Gastroesophageal sphincter (tissue), 4 donors: ENCODE data around the gene ALK. TPM values are rescaled to one million over a fixed set of nuclear protein-coding genes. Genes with fewer than 3 reads are reported as not detected.
A peak's percentile ranks its signal among the peaks of the same experiment; 100 is the strongest.

Source experiments
- ATAC-seq: fragments of 150-250 bp; one replicate; pipeline ENCODE4 v1.9.1; 2016; ENCODE audit warnings: mild to moderate bottlenecking, moderate library complexity
- H3K27ac ChIP-seq, 4 donors: fragments of 200-600 bp; sonication (generic) in 3 of 4; 1 replicate in 3 of 4; 2 replicates in 1 of 4; pipeline ENCODE4 v1.5.1; 2016 to 2019
- H3K27me3 ChIP-seq: fragments of 200-600 bp; sonication (generic); one replicate; pipeline ENCODE4 v1.5.1; 2019
- H3K36me3 ChIP-seq, 2 donors: fragments of 200-600 bp; sonication (generic); one replicate each; pipeline ENCODE4 v1.5.1; 2019; ENCODE audit warnings: control low read depth in 1 of 2
- H3K4me1 ChIP-seq, 3 donors: fragments of 200-600 bp; sonication (generic); 1 replicate in 2 of 3; 2 replicates in 1 of 3; pipeline ENCODE4 v1.5.1; 2016 to 2019; ENCODE audit warnings: control low read depth in 2 of 3
- H3K4me3 ChIP-seq, 2 donors: fragments of 200-600 bp; sonication (generic); one replicate each; pipeline ENCODE4 v1.5.1; 2019; ENCODE audit warnings: mild to moderate bottlenecking in 1 of 2, moderate library complexity in 1 of 2
- H3K9me3 ChIP-seq, 3 donors: fragments of 200-600 bp; sonication (generic); one replicate each; pipeline ENCODE4 v1.5.1; 2017 to 2019; ENCODE audit warnings: control low read depth in 2 of 3
- EP300 ChIP-seq: sonication (generic); formaldehyde crosslinking; IDR thresholded peaks from one replicate; pipeline ENCODE4 v1.6.1; 2017; ENCODE audit warnings: antibody characterized with exemption, mild to moderate bottlenecking
- POLR2A ChIP-seq, 2 donors: fragments of 450-650 bp; IDR thresholded peaks; one replicate each; pipeline ENCODE4 v1.6.1; 2017; ENCODE audit warnings: antibody characterized with exemption in 2 of 2, mild to moderate bottlenecking in 2 of 2, moderate library complexity in 1 of 2
- POLR2AphosphoS5 ChIP-seq: sonication (generic); formaldehyde crosslinking; IDR thresholded peaks from one replicate; pipeline ENCODE4 v1.6.1; 2017; ENCODE audit warnings: antibody characterized with exemption
- WGBS, 2 donors: methylation state at CpG; one replicate each; pipeline ENCODE4 v1.1.5; 2018; ENCODE audit warnings: low coverage in 1 of 2; 5-methylcytosine and 5-hydroxymethylcytosine counted together
- total RNA-seq, 4 donors: library from RNA; depleted of rRNA; stranded (reverse); fragments of >200 nt; gene quantifications; one replicate each; pipeline ENCODE4 v1.1.0, GENCODE V29; 2016
- TF ChIP-seq, protein P1 (sequence below), 4 experiments: fragments of 200-600 bp in 2 of 4; fragments of 450-650 bp in 2 of 4; sonication (generic) in 1 of 4; IDR thresholded peaks; one replicate each; pipeline ENCODE4 v1.5.1; 2017 to 2019; ENCODE audit warnings: antibody characterized with exemption in 4 of 4, mild to moderate bottlenecking in 2 of 4, moderate library complexity in 2 of 4

The ALK gene
- total RNA-seq, 4 donors from 2014 or later, result 0.94 to 1.6 (median 1.1) TPM

DNA sequence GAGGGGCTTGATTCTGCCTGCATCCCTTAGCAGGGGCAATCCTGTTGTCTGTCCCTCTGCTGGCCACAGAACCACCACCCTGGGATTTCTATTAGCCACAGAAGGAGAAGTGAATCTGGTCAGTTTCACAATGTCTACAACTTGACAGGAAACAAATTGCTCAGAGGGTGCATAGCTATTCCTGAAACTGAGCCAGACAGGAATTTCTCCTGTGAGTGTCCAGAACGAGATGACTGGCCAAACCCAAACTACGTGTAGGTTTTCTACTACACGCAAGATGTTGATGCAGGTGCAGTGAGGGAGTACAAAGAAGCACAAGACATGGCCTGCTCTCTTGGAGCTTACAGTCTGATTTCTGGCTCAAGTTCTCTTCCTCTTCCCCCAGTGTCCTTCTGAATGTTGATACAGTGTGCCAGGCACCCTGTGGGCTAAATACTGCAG is 604.3 kb downstream of the ALK start:
- H3K36me3 ChIP-seq, result no peaks in the 10 kb centered on the region
- H3K9me3 ChIP-seq, result peaks cover 0 to 5% (median 0%) of the 10 kb centered on the region in 3 donors
- no peaks in the 10 kb centered on the region for H3K4me1 ChIP-seq
- TF ChIP-seq POLR2AphosphoS5, result peak; percentile 52
- no peak for TF ChIP-seq EP300
- TF ChIP-seq, protein P1, sequence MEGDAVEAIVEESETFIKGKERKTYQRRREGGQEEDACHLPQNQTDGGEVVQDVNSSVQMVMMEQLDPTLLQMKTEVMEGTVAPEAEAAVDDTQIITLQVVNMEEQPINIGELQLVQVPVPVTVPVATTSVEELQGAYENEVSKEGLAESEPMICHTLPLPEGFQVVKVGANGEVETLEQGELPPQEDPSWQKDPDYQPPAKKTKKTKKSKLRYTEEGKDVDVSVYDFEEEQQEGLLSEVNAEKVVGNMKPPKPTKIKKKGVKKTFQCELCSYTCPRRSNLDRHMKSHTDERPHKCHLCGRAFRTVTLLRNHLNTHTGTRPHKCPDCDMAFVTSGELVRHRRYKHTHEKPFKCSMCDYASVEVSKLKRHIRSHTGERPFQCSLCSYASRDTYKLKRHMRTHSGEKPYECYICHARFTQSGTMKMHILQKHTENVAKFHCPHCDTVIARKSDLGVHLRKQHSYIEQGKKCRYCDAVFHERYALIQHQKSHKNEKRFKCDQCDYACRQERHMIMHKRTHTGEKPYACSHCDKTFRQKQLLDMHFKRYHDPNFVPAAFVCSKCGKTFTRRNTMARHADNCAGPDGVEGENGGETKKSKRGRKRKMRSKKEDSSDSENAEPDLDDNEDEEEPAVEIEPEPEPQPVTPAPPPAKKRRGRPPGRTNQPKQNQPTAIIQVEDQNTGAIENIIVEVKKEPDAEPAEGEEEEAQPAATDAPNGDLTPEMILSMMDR (IDR thresholded peaks at IDR 0.05), result peak in 1 of 4 experiments; percentile 35
- TF ChIP-seq POLR2A (IDR thresholded peaks at IDR 0.05), result no peak
- ATAC-seq, result peak; percentile 37
- no peak overlapping the region for H3K4me3 ChIP-seq
- WGBS, 2 donors, result 21 to 39% methylated on average over 3 of the region's 3 CpGs
- H3K27me3 ChIP-seq, result peaks cover 50% of the 10 kb centered on the region
- H3K27ac ChIP-seq, result no peak overlapping the region

DNA sequence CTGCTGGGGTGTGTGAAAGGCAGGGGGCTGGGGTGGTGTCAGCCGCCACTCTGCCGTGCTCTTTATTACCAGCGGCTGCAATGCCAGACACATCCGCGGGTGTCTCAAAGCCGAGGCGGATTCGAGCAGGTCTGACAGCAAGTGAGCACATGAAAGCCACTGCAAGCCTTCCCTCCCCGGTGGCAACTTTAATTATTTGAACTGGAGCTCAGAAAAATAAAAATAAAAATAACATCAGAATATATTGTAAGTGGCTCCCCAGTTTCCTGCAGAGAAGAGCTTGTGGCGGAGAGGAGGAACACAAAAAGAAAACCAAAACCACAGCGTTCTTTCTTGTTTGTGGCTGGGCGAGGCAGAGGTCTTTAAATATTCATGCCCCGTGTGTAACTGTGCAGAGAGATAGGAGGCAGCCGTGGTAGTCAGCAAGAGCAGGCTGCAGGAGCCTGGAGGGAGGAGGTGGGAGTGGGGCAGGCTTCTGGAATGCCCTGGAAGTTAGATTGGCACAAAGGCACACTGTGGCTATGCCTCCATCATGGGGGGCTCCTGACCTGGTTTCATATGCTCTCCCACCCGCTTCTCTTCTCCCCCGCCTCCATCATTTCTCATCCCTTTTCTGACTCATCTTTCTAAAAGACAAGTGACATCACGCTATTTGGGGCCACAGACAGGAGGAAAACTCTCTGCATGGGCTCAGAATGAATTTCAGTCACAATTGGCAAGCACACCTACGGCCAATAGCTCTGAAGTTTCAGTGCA is 606.4 kb downstream of the ALK start:
- H3K36me3 ChIP-seq, result no peaks in the 10 kb centered on the region
- TF ChIP-seq POLR2AphosphoS5 (no peak), POLR2A (IDR thresholded peaks at IDR 0.05) (no peak), EP300 (no peak)
- TF ChIP-seq, protein P1 (IDR thresholded peaks at IDR 0.05), result no peak
- H3K27ac ChIP-seq, result no peak overlapping the region
- H3K4me3 ChIP-seq, result no peak overlapping the region
- ATAC-seq, result no peak
- peaks cover 39% of the 10 kb centered on the region for H3K27me3 ChIP-seq
- H3K9me3 ChIP-seq, result no peaks in the 10 kb centered on the region
- H3K4me1 ChIP-seq, result no peaks in the 10 kb centered on the region
- 57 to 62% methylated on average over 7 to 16 of the region's 18 CpGs for WGBS, 2 donors

DNA sequence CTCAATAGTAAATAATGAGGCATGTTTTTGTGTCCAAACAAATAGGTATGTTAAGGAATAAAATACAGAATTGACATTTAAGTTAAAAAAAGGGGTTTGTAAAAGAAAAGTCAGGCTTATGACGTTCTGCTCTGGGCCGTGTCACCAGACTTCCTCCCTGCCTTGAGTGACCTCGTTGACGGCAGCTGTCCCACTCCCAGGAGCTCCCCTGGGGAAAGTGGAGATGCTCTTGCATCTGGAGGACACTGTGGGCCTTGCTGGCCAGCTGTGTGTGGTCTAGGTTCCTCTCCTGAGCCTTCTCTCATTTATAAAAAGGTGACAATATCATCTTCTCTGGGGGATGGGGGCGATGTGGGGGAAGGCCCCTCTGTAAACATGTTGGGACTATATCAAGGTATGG is 609.9 kb downstream of the ALK start:
- ATAC-seq, result no peak
- H3K36me3 ChIP-seq, result no peaks in the 10 kb centered on the region
- peaks cover 25% of the 10 kb centered on the region for H3K27me3 ChIP-seq
- 61 to 64% methylated on average over 3 to 4 of the region's 5 CpGs for WGBS, 2 donors
- H3K4me1 ChIP-seq, result no peaks in the 10 kb centered on the region
- no peaks in the 10 kb centered on the region for H3K9me3 ChIP-seq
- no peak overlapping the region for H3K27ac ChIP-seq
- TF ChIP-seq, protein P1 (IDR thresholded peaks at IDR 0.05), result no peak
- TF ChIP-seq EP300 (no peak), POLR2AphosphoS5 (no peak), POLR2A (IDR thresholded peaks at IDR 0.05) (no peak)
- no peak overlapping the region for H3K4me3 ChIP-seq

- H3K27ac ChIP-seq, result no peak overlapping the region
Observed at GRCh38 chr2:29310650-29311348, 610.6 kb downstream of the ALK start.

More at GRCh38 chr2:29310650-29311348, 610.6 kb downstream of the ALK start:
- no peak for ATAC-seq
- Histone ChIP-seq H3K9me3 (no peaks in the 10 kb centered on the region), H3K4me1 (no peaks in the 10 kb centered on the region), H3K27me3 (peaks cover 25% of the 10 kb centered on the region), H3K4me3 (no peak overlapping the region), H3K36me3 (no peaks in the 10 kb centered on the region)
- 69 to 78% methylated on average over 5 of the region's 10 CpGs for WGBS, 2 donors
- TF ChIP-seq POLR2AphosphoS5 (no peak), POLR2A (IDR thresholded peaks at IDR 0.05) (no peak), EP300 (no peak)
- TF ChIP-seq, protein P1 (IDR thresholded peaks at IDR 0.05), result no peak
